Mucosa of descending colon (tissue), 3 donors: ENCODE measurements around the gene PIN1. TPM values are rescaled to one million over a fixed set of nuclear protein-coding genes. Genes with fewer than 3 reads are reported as not detected.
A peak's percentile ranks its signal among the peaks of the same experiment; 100 is the strongest.

Source experiments
- ATAC-seq: fragments of 200-7000 bp; cut with Tn5 transposase; one replicate; pipeline ENCODE4 v1.9.1; 2020; ENCODE audit warnings: mild to moderate bottlenecking, moderate library complexity
- DNase-seq, 3 donors: peaks; one replicate each; pipeline ENCODE4 v3.0.0-alpha.2; 2020
- H3K36me3 ChIP-seq: fragments of 200-600 bp; one replicate; pipeline ENCODE4 v1.8.0; 2021; ENCODE audit warnings: low read depth, mild to moderate bottlenecking
- H3K4me1 ChIP-seq: fragments of 200-600 bp; one replicate; pipeline ENCODE4 v1.8.0; 2021; ENCODE audit warnings: low read depth, mild to moderate bottlenecking
- H3K4me3 ChIP-seq: fragments of 200-600 bp; one replicate; pipeline ENCODE4 v1.8.0; 2021; ENCODE audit warnings: mild to moderate bottlenecking
- H3K9me3 ChIP-seq: fragments of 200-600 bp; one replicate; pipeline ENCODE4 v1.8.0; 2021; ENCODE audit warnings: mild to moderate bottlenecking
- intact Hi-C, 2 donors: fragments of 100-400 bp; cut with DNase I in 1 of 2; cut with micrococcal nuclease in 1 of 2; formaldehyde crosslinking; loops; one replicate each; pipeline versions ENCODE4 v1.11.0 to v1.11.1; 2022; cut with DNase I, micrococcal nuclease
- total RNA-seq, 3 donors: library from RNA; stranded (reverse); fragmentation: NEBNext Ultra II Directional in 2 of 3; extraction: Animal tissue kit (Norgen Biotek cat#: 25700) in 2 of 3; gene quantifications; one replicate each; pipeline versions ENCODE4 v1.2.1 to v1.2.4, GENCODE V29; 2021 to 2023
- TF ChIP-seq, protein P1 (sequence below): fragments of 200-600 bp; IDR thresholded peaks from one replicate; pipeline ENCODE4 v1.8.0; 2022; ENCODE audit warnings: antibody characterized with exemption, mild to moderate bottlenecking
- donor health status: DM: no; HTN: no; CAD: no; lungs with moderate emphysema.
- donor health status: DM: no; HTN: no; CAD: no.
- donor health status: DM: no; HTN: yes; CAD: no.

PIN1 gene
- total RNA-seq, 3 donors from 2014 or later = 44.5 to 64.2 (median 52.5) TPM

DNA sequence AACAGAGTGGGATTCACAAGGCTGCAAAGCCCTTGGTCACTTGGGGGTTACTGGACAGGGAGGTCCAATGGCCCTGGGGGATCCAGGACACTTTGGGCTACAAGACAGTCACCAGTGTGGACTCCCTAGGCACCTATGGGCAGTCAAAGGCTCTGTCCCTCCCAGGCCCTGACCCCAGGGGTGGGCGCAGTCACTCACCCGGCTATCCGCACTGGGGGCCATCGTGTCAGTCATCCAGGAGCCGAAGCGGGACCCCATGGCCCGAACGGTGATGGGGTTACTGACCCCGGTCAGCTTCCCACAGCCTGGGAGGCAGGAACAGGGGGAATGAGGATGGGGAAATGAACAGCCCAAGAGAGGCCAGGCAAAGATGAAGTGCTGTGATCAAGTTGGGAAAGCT is 21.5 kb downstream of the PIN1 start:
- DNase-seq (no peak), ATAC-seq (no peak)
- intact Hi-C loops = no loop called here
- Histone ChIP-seq H3K36me3 (no peaks in the 10 kb centered on the region), H3K9me3 (no peaks in the 10 kb centered on the region), H3K4me1 (no peaks in the 10 kb centered on the region), H3K4me3 (no peak overlapping the region)
- TF ChIP-seq, protein P1, sequence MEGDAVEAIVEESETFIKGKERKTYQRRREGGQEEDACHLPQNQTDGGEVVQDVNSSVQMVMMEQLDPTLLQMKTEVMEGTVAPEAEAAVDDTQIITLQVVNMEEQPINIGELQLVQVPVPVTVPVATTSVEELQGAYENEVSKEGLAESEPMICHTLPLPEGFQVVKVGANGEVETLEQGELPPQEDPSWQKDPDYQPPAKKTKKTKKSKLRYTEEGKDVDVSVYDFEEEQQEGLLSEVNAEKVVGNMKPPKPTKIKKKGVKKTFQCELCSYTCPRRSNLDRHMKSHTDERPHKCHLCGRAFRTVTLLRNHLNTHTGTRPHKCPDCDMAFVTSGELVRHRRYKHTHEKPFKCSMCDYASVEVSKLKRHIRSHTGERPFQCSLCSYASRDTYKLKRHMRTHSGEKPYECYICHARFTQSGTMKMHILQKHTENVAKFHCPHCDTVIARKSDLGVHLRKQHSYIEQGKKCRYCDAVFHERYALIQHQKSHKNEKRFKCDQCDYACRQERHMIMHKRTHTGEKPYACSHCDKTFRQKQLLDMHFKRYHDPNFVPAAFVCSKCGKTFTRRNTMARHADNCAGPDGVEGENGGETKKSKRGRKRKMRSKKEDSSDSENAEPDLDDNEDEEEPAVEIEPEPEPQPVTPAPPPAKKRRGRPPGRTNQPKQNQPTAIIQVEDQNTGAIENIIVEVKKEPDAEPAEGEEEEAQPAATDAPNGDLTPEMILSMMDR = no peak

DNA sequence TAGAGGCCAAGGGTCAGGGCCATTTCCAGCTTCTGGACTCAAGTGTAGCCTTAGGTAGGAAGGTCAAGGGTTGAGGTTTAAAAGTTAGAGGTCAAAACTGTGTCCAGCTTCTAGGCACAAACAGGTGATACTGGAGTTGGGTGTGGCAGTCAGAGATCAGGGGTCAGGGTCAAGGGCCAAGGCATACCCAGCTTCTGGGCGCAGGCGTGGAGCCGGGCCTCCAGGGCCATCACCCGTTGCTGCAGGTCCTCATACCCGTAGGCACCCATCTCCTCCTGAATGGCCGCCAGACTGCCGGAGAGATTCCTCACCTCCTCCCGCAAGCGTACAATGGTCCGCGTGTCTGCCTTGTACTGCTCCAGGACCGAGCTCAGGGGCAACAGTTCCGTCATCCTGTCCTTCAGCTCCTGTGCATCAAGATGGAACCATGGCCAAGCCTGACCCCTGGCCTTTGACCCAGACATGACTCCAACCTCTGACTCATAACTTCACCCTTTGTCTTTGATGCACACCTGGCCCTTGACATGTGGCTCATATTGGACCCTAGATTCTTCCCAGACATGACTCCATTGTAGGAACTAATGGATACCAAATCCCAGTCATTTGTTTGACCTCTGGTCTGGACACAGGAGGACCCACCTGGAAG is 22.1 kb downstream of the PIN1 start:
- Histone ChIP-seq H3K4me1 (no peaks in the 10 kb centered on the region), H3K9me3 (no peaks in the 10 kb centered on the region), H3K36me3 (no peaks in the 10 kb centered on the region), H3K4me3 (no peak overlapping the region)
- ATAC-seq = no peak
- TF ChIP-seq, protein P1 = no peak
- intact Hi-C loops = no loop called here
- DNase-seq = no peak

DNA sequence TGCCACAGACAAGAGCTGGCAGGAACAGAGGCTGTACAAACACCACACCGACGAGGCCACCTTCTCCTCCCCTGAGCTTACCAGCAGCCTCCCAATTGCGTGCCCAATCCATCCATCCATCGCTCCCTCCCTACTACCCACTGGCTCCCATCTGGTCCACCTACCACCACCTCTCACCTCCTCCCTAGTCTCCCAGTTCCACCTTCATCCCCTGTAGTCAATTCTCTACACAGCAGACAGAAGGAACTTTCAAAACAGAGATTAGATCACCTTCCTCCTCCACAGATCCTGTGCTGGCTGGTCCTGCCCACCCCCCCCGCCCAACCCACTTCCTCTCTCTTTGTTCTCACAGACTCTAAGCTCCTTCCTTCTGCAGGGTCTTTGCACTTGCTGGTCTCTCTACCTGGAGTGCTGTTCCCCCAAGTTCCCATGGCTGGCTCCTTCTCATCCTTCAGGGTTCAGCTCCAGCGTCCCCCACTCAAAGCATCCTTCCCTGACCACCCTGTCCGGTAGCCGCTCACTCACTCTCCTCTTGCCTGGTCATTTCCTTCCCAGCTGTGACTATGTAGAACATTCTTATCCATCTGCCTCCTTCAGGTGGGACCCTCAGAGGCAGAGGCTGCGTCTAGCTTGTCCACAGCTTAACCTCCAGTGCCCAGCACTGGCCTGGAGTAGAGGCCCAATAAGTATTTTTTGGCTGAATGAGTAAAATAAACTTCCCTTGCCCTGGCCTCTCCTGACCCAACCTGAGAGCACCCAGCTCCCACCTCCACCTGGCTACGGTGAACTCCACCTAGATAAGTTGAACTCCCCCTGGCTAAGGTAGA is 23.0 kb downstream of the PIN1 start:
- TF ChIP-seq, protein P1 = no peak
- Histone ChIP-seq H3K9me3 (no peaks in the 10 kb centered on the region), H3K4me3 (no peak overlapping the region), H3K36me3 (no peaks in the 10 kb centered on the region), H3K4me1 (no peaks in the 10 kb centered on the region)
- DNase-seq = no peak
- intact Hi-C loops = no loop called here
- ATAC-seq = peak; percentile 62

DNA sequence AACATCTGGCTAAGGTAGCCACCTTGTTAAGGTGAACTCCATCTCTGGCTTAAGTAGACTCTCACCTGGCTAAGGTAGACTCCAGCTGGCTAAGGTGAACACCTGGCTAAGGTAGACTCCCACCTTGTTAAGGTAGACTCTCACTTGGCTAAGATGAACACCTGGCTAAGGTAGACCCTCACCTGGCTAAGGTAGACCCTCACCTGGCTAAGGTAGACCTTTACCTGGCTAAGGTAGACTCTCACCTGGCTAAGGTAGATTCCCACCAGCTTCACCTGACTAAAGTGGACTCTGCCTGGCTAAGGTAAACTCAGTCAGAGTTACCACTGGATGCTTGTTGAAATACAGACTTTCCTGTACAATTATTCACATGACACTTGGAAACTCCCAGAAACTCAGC is 23.6 kb downstream of the PIN1 start:
- intact Hi-C loops = no loop called here
- ATAC-seq (no peak), DNase-seq (no peak)
- Histone ChIP-seq H3K36me3 (no peaks in the 10 kb centered on the region), H3K9me3 (no peaks in the 10 kb centered on the region), H3K4me3 (no peak overlapping the region), H3K4me1 (no peaks in the 10 kb centered on the region)
- TF ChIP-seq, protein P1 = no peak

DNA sequence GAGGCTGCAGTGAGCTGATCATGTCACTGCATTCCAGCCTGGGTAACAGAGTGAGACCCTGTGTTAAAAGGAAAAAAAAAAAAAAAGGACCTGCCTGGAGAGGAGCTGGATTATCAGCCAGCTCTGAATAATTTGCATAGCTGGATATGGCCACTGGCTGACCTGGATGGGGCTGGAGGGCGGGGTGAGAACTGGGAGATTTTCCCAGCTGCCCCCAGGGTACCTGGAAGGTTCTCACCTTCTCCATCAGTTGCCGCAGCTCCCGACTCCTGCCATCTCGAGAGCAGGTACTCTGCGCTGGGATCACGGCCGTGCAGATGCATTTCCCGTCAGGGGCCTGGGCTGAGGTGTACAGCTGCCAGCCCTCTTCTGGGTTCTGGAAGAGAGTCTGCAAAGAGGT is 25.3 kb downstream of the PIN1 start:
- TF ChIP-seq, protein P1 = no peak
- H3K4me3 ChIP-seq = no peak overlapping the region
- intact Hi-C loops = no loop called here

More for the DNA sequence above, 25.3 kb downstream of the PIN1 start:
- no peaks in the 10 kb centered on the region for H3K36me3 ChIP-seq
- no peak for ATAC-seq
- H3K9me3 ChIP-seq = no peaks in the 10 kb centered on the region
- no peak for DNase-seq
- no peaks in the 10 kb centered on the region for H3K4me1 ChIP-seq
